Thymus (tissue), 11 donors: ENCODE measurements around the gene ZNF664. TPM values are rescaled to one million over a fixed set of nuclear protein-coding genes. Genes with fewer than 3 reads are reported as not detected.

Experiments used
- DNase-seq, 9 donors: peaks; one replicate each; pipeline ENCODE4 v3.0.0-alpha.2; 2013; ENCODE audit warnings: low spot score in 9 of 9, low read depth in 6 of 9, missing footprints in 1 of 9
- H3K27ac ChIP-seq, 2 donors: one replicate each; pipeline ENCODE4 v1.5.1; 2013; ENCODE audit warnings: control low read depth in 1 of 2, low read depth in 1 of 2, low read length in 1 of 2, mild to moderate bottlenecking in 1 of 2, moderate library complexity in 1 of 2
- H3K27me3 ChIP-seq, 2 donors: one replicate each; pipeline ENCODE4 v1.5.1; 2013; ENCODE audit warnings: low read length in 1 of 2; ENCODE audit not compliant: control insufficient read depth in 2 of 2, insufficient read depth in 1 of 2
- H3K36me3 ChIP-seq, 2 donors: one replicate each; pipeline ENCODE4 v1.5.1; 2013; ENCODE audit warnings: low read length in 1 of 2, mild to moderate bottlenecking in 1 of 2, moderate library complexity in 1 of 2; ENCODE audit not compliant: control insufficient read depth in 2 of 2, insufficient read depth in 2 of 2
- H3K4me1 ChIP-seq, 2 donors: one replicate each; pipeline ENCODE4 v1.5.1; 2013; ENCODE audit warnings: low read length in 2 of 2; ENCODE audit not compliant: control insufficient read depth in 2 of 2, insufficient read depth in 2 of 2
- H3K4me3 ChIP-seq, 2 donors: one replicate each; pipeline ENCODE4 v1.5.1; 2013; ENCODE audit warnings: low read length in 2 of 2, control low read depth in 1 of 2, mild to moderate bottlenecking in 1 of 2
- H3K9me3 ChIP-seq, 2 donors: one replicate each; pipeline ENCODE4 v1.5.1; 2013; ENCODE audit warnings: low read length in 1 of 2, mild to moderate bottlenecking in 1 of 2; ENCODE audit not compliant: control insufficient read depth in 2 of 2, insufficient read depth in 1 of 2
- WGBS: extraction: QIAGEN DNeasy Blood & Tissue Kit; methylation state at CpG from one replicate; pipeline ENCODE4 v1.1.7; 2013; 5-methylcytosine and 5-hydroxymethylcytosine counted together
- polyA plus RNA-seq: library from polyadenylated mRNA; stranded (reverse); fragments of 200-250 nt; gene quantifications from one replicate; pipeline ENCODE4 v1.2.3, GENCODE V29; 2013
- total RNA-seq: library from RNA; stranded (reverse); fragments of 120-200 nt; gene quantifications from one replicate; pipeline ENCODE4 v1.2.4, GENCODE V29; 2013
- donor health status: healthy.

The ZNF664 gene
- total and polyA plus RNA-seq, 2 donors, result 26.0 to 36.0 TPM

- Histone ChIP-seq H3K36me3 (peaks cover 8 to 44% of the 10 kb centered on the region in 2 donors), H3K27me3 (no peaks in the 10 kb centered on the region), H3K27ac (peak overlapping the region; percentile 93 to 95), H3K4me1 (peaks cover 38 to 81% of the 10 kb centered on the region in 2 donors), H3K9me3 (peaks cover 0 to 3% of the 10 kb centered on the region in 2 donors), H3K4me3 (peak overlapping the region; percentile 11 to 19)
- peak; percentile 53 to 89 (median 70) for DNase-seq
- WGBS, result 13% methylated on average over 11 of the region's 11 CpGs
These were observed 33.2 kb downstream of the ZNF664 start for GRCh38 chr12:124006085-124006845.

GRCh38 chr12:124006846-124007713 lies 34.1 kb downstream of the ZNF664 start:
- Histone ChIP-seq H3K27ac (peak overlapping the region; percentile 93 to 95), H3K27me3 (no peaks in the 10 kb centered on the region), H3K4me1 (peaks cover 37 to 73% of the 10 kb centered on the region in 2 donors), H3K9me3 (peaks cover 0 to 3% of the 10 kb centered on the region in 2 donors), H3K4me3 (peak overlapping the region in 1 of 2 donors; percentile 19), H3K36me3 (peaks cover 10 to 44% of the 10 kb centered on the region in 2 donors)
- DNase-seq, result no peak
- WGBS, result 70% methylated on average over 14 of the region's 14 CpGs

- Histone ChIP-seq H3K4me3 (no peak overlapping the region), H3K36me3 (peaks cover 16 to 47% of the 10 kb centered on the region in 2 donors), H3K4me1 (peaks cover 31 to 64% of the 10 kb centered on the region in 2 donors), H3K27me3 (no peaks in the 10 kb centered on the region), H3K27ac (peak overlapping the region; percentile 62 to 95), H3K9me3 (peaks cover 0 to 3% of the 10 kb centered on the region in 2 donors)
- WGBS, result 35% methylated on average over 9 of the region's 9 CpGs
- DNase-seq, result peak in 2 of 9 donors; percentile 29 to 52
These were observed 35.0 kb downstream of the ZNF664 start for GRCh38 chr12:124007826-124008570.

GRCh38 chr12:124008595-124008994 lies 35.6 kb downstream of the ZNF664 start:
- peak overlapping the region in 1 of 2 donors; percentile 95 for H3K27ac ChIP-seq
- no peak overlapping the region for H3K4me3 ChIP-seq
- no peak for DNase-seq
- H3K36me3 ChIP-seq, result peaks cover 16 to 50% of the 10 kb centered on the region in 2 donors
- H3K27me3 ChIP-seq, result no peaks in the 10 kb centered on the region
- H3K4me1 ChIP-seq, result peaks cover 31 to 63% of the 10 kb centered on the region in 2 donors
- 85% methylated on average over 3 of the region's 3 CpGs for WGBS
- peaks cover 0 to 3% of the 10 kb centered on the region in 2 donors for H3K9me3 ChIP-seq

- DNase-seq, result no peak
- Histone ChIP-seq H3K4me3 (no peak overlapping the region), H3K36me3 (peaks cover 12 to 44% of the 10 kb centered on the region in 2 donors), H3K9me3 (peaks cover 0 to 3% of the 10 kb centered on the region in 2 donors), H3K4me1 (peaks cover 27 to 51% of the 10 kb centered on the region in 2 donors), H3K27me3 (no peaks in the 10 kb centered on the region), H3K27ac (no peak overlapping the region)
- WGBS, result over 99% methylated on average over 6 of the region's 6 CpGs
These were observed 36.8 kb downstream of the ZNF664 start for GRCh38 chr12:124009781-124010180.

GRCh38 chr12:124010687-124011086 lies 37.7 kb downstream of the ZNF664 start:
- Histone ChIP-seq H3K27me3 (no peaks in the 10 kb centered on the region), H3K4me1 (peaks cover 23 to 42% of the 10 kb centered on the region in 2 donors), H3K9me3 (peaks cover 0 to 3% of the 10 kb centered on the region in 2 donors), H3K4me3 (no peak overlapping the region), H3K27ac (no peak overlapping the region), H3K36me3 (peaks cover 15 to 45% of the 10 kb centered on the region in 2 donors)
- 62% methylated on average over 3 of the region's 3 CpGs for WGBS
- DNase-seq, result no peak

- H3K36me3 ChIP-seq, result peaks cover 15 to 45% of the 10 kb centered on the region in 2 donors
These were observed 38.6 kb downstream of the ZNF664 start for GRCh38 chr12:124011435-124012115.

GRCh38 chr12:124013073-124013472 lies 40.1 kb downstream of the ZNF664 start:
- Histone ChIP-seq H3K27me3 (no peaks in the 10 kb centered on the region), H3K9me3 (peaks cover 0 to 3% of the 10 kb centered on the region in 2 donors), H3K4me3 (no peak overlapping the region), H3K4me1 (peaks cover 3 to 20% of the 10 kb centered on the region in 2 donors), H3K27ac (no peak overlapping the region), H3K36me3 (peaks cover 15 to 45% of the 10 kb centered on the region in 2 donors)
- no peak for DNase-seq
- WGBS, result 95% methylated on average over 7 of the region's 7 CpGs

More at GRCh38 chr12:124011435-124012115, 38.6 kb downstream of the ZNF664 start:
- Histone ChIP-seq H3K27ac (no peak overlapping the region), H3K9me3 (peaks cover 0 to 3% of the 10 kb centered on the region in 2 donors), H3K4me1 (peaks cover 17 to 34% of the 10 kb centered on the region in 2 donors), H3K27me3 (no peaks in the 10 kb centered on the region), H3K4me3 (no peak overlapping the region)
- DNase-seq, result no peak
- 97% methylated on average over 8 of the region's 8 CpGs for WGBS
